Measurements from ENCODE around the gene TMEM37. TPM values are rescaled to one million over a fixed set of nuclear protein-coding genes. Genes with fewer than 3 reads are reported as not detected.

The TMEM37 gene
- total RNA-seq, 1 donor from 2014 or later = 11.4 TPM

DNA sequence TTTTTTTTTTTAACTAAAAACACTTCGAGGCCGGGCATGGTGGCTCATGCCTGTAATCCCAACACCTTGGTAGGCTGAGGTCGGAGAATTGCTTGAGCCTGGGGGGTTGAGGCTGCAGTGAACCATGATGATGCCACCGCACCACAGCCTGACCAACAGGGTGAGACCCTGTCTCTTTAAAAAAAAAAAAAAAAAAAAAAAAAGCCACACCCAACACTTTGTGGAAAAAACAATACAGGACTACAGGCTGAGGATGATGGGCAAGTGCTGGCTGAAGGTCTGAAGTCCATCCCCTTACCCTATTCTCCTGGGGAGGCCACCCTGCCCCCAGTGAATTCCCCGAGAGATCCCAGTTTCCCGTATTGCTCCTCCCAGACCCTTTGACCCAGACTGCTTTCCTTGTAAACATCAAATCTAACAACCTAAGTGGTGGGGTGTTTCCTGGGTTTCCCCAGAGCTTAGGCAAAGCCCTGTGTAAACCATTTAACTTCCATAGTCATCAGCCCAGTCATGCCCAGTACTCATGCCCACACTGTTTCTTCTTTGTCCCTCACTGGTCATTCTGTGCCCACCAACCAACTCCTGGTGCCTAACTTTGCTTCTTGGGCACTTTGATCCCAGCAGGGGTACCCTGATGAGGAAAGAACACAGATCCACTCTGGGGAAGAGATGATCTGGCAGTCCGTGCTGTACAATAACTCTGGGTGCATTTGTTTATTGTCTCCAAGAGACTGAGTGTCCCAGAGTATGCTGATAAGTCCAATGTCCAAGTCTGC, 5.8 kb upstream of the TMEM37 start:
- DNase-seq (ENCODE audit: low spot score) = no peak
- H3K9me3 Mint-ChIP-seq (ENCODE audit: unreplicated experiment) = no peaks in the 10 kb centered on the region
- peaks cover 50% of the 10 kb centered on the region for H3K4me1 Mint-ChIP-seq (ENCODE audit: unreplicated experiment)
- H3K27ac Mint-ChIP-seq (ENCODE audit: unreplicated experiment) = no peak overlapping the region
- H3K36me3 Mint-ChIP-seq (ENCODE audit: low read depth, unreplicated experiment) = peaks cover 6% of the 10 kb centered on the region
- no peak for TF ChIP-seq CTCF (IDR thresholded peaks at IDR 0.05; ENCODE audit: unreplicated experiment)
- peaks cover 8% of the 10 kb centered on the region for H3K27me3 Mint-ChIP-seq (ENCODE audit: unreplicated experiment)
- H3K4me3 Mint-ChIP-seq (ENCODE audit: unreplicated experiment) = no peak overlapping the region

DNA sequence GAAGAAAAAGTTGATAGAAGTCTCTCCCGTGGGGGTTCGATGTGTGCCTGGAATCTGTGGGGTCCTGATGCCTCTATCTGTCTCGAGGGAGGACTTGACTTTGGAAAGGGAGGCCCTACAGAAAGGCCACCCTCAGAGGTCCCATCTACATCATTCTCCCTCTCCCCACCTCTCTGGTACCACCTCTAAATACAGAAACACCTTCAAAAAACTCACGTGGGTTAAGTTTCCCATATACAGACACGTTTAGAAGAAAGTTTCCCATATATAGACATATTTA, 5.3 kb upstream of the TMEM37 start:
- Mint-ChIP-seq H3K4me1 (ENCODE audit: unreplicated experiment) (peaks cover 52% of the 10 kb centered on the region), H3K36me3 (ENCODE audit: low read depth, unreplicated experiment) (peaks cover 9% of the 10 kb centered on the region)

GRCh38 chr2:119426801-119427395, 4.8 kb upstream of the TMEM37 start:
- Mint-ChIP-seq H3K27ac (ENCODE audit: unreplicated experiment) (no peak overlapping the region), H3K4me3 (ENCODE audit: unreplicated experiment) (no peak overlapping the region), H3K27me3 (ENCODE audit: unreplicated experiment) (peaks cover 8% of the 10 kb centered on the region), H3K36me3 (ENCODE audit: low read depth, unreplicated experiment) (peaks cover 4% of the 10 kb centered on the region), H3K4me1 (ENCODE audit: unreplicated experiment) (peaks cover 52% of the 10 kb centered on the region), H3K9me3 (ENCODE audit: unreplicated experiment) (no peaks in the 10 kb centered on the region)
- TF ChIP-seq CTCF (IDR thresholded peaks at IDR 0.05; ENCODE audit: unreplicated experiment) = no peak
- no peak for DNase-seq (ENCODE audit: low spot score)

More for the DNA sequence above, 5.3 kb upstream of the TMEM37 start:
- no peak for DNase-seq (ENCODE audit: low spot score)
- H3K9me3 Mint-ChIP-seq (ENCODE audit: unreplicated experiment) = no peaks in the 10 kb centered on the region
- H3K27ac Mint-ChIP-seq (ENCODE audit: unreplicated experiment) = no peak overlapping the region
- no peak for TF ChIP-seq CTCF (IDR thresholded peaks at IDR 0.05; ENCODE audit: unreplicated experiment)
- H3K27me3 Mint-ChIP-seq (ENCODE audit: unreplicated experiment) = peaks cover 8% of the 10 kb centered on the region
- H3K4me3 Mint-ChIP-seq (ENCODE audit: unreplicated experiment) = peak overlapping the region; percentile 68

DNA sequence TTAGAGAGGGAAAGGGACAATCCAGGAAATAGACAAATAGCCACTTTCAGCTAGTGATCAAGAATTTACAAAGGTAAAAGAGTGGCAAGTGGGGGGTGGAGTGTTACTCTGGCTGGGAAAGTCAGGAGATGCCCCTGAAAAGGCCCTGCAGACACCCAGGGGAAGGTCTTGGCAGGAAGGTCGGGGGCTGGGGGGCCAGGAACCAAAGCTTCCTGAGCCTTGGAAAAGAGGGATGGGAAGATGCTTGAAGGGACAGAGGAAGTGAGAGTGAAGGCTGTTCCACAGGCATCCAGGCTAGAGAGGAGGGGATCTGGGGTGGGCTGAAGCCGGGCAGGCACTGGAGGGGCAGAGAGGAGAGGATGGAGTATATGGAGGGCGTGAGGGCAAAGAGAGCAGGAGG, 3.9 kb upstream of the TMEM37 start:
- Mint-ChIP-seq H3K9me3 (ENCODE audit: unreplicated experiment) (no peaks in the 10 kb centered on the region), H3K27me3 (ENCODE audit: unreplicated experiment) (peaks cover 13% of the 10 kb centered on the region), H3K27ac (ENCODE audit: unreplicated experiment) (peak overlapping the region; percentile 42), H3K4me1 (ENCODE audit: unreplicated experiment) (peaks cover 55% of the 10 kb centered on the region), H3K36me3 (ENCODE audit: low read depth, unreplicated experiment) (peaks cover 3% of the 10 kb centered on the region), H3K4me3 (ENCODE audit: unreplicated experiment) (peak overlapping the region; percentile 39)
- no peak for TF ChIP-seq CTCF (IDR thresholded peaks at IDR 0.05; ENCODE audit: unreplicated experiment)
- DNase-seq (ENCODE audit: low spot score) = no peak

- Mint-ChIP-seq H3K4me3 (ENCODE audit: unreplicated experiment) (no peak overlapping the region), H3K27me3 (ENCODE audit: unreplicated experiment) (peaks cover 11% of the 10 kb centered on the region), H3K36me3 (ENCODE audit: low read depth, unreplicated experiment) (peaks cover 3% of the 10 kb centered on the region), H3K4me1 (ENCODE audit: unreplicated experiment) (peaks cover 61% of the 10 kb centered on the region), H3K9me3 (ENCODE audit: unreplicated experiment) (no peaks in the 10 kb centered on the region), H3K27ac (ENCODE audit: unreplicated experiment) (peak overlapping the region; percentile 45)
- no peak for TF ChIP-seq CTCF (IDR thresholded peaks at IDR 0.05; ENCODE audit: unreplicated experiment)
- no peak for DNase-seq (ENCODE audit: low spot score)
These were observed 3.0 kb upstream of the TMEM37 start for GRCh38 chr2:119428488-119429224.

Measured in endothelial cell (in vitro differentiated cells).